K562 (cell line): ENCODE results near the gene PKHD1. TPM values are rescaled to one million over a fixed set of nuclear protein-coding genes. Genes with fewer than 3 reads are reported as not detected.

Source experiments
- ATAC-seq: fragments of 200-7000 bp; cut with Tn5 transposase; 3 replicates; pipeline ENCODE4 v1.9.1; 2020; ENCODE audit warnings: moderate library complexity
- BruUV-seq: library from RNA; stranded (reverse); fragments of 400-500 nt; replicated peaks from 2 replicates; lab custom pipeline; 2021; lab: Mats Ljungman, UMichigan
- CTCF ChIA-PET: fragments of 300-600 bp; formaldehyde crosslinking; extraction: SDS; loops from one replicate; lab custom pipeline; 2021; ENCODE audit warnings: low intra/inter-chr PET ratio; lab: Yijun Ruan, JAX
- POLR2A ChIA-PET: fragments of 300-600, 350-650 bp; sonication (Branson Sonifier 250); formaldehyde crosslinking; extraction: SDS; loops from one replicate; lab custom pipeline; 2021; ENCODE audit warnings: antibody characterized with exemption, inconsistent platforms; lab: Yijun Ruan, JAX
- DNase-seq, 4 experiments: peaks; one replicate each; pipeline versions ENCODE4 v3.0.0 to v3.0.0-alpha.2; 2011 to 2018; ENCODE audit warnings: low spot score in 3 of 4, mixed read lengths in 3 of 4; ENCODE audit errors: extremely low read depth in 1 of 4
- FAIRE-seq: peaks from 2 replicates; lab custom pipeline; 2011; peaks lifted over from hg19 to GRCh38; lab: Jason Lieb, UNC
- H2AFZ ChIP-seq: 2 replicates; pipeline ENCODE4 v1.6.0; 2011; ENCODE audit warnings: low read depth, low read length, control low read depth, inconsistent platforms
- H3K27ac ChIP-seq: fragments of 200-600 bp; 3 replicates; pipeline ENCODE4 v1.8.0; 2011; ENCODE audit warnings: low read depth, mild to moderate bottlenecking, control low read depth, inconsistent platforms, low read length, moderate library complexity, mixed read lengths; ENCODE audit errors: extremely low read depth
- H3K27me3 ChIP-seq, 2 experiments: fragments of 300-600 bp in 1 of 2; 2 replicates in 1 of 2; 3 replicates in 1 of 2; pipeline versions ENCODE4 v1.6.0 to v1.8.0; 2011; ENCODE audit warnings: inconsistent platforms in 2 of 2, low read length in 2 of 2, mild to moderate bottlenecking in 1 of 2, mixed read lengths in 1 of 2, moderate library complexity in 1 of 2; ENCODE audit not compliant: control insufficient read depth in 2 of 2, insufficient read depth in 2 of 2
- H3K36me3 ChIP-seq: fragments of 300-600 bp; 3 replicates; pipeline ENCODE4 v1.8.0; 2011; ENCODE audit warnings: mild to moderate bottlenecking, low read length, inconsistent platforms; ENCODE audit not compliant: control insufficient read depth, insufficient read depth
- H3K4me1 ChIP-seq, 2 experiments: fragments of 200-600 bp in 1 of 2; replicated peaks in 1 of 2; 2 replicates in 1 of 2; 3 replicates in 1 of 2; pipeline versions ENCODE4 v1.5.1 to v1.8.0; 2011; ENCODE audit warnings: inconsistent platforms in 2 of 2, low read length in 2 of 2, mild to moderate bottlenecking in 1 of 2, mixed read lengths in 1 of 2, moderate library complexity in 1 of 2; ENCODE audit not compliant: control insufficient read depth in 2 of 2, insufficient read depth in 2 of 2
- H3K4me2 ChIP-seq: 2 replicates; pipeline ENCODE4 v1.6.1; 2011; ENCODE audit warnings: low read length, control low read depth, inconsistent platforms, mixed read lengths; ENCODE audit not compliant: insufficient read depth
- H3K4me3 ChIP-seq: fragments of 200-600 bp; sonication (generic), shearing (Covaris generic); 2 replicates; pipeline ENCODE4 v1.5.1; 2016; ENCODE audit warnings: control low read depth, inconsistent platforms
- H3K79me2 ChIP-seq: fragments of 200-600 bp; 3 replicates; pipeline ENCODE4 v1.8.0; 2011; ENCODE audit warnings: low read length, inconsistent platforms; ENCODE audit not compliant: control insufficient read depth, insufficient read depth
- H3K9ac ChIP-seq, 2 experiments: 2 replicates each; pipeline versions ENCODE4 v1.6.0 to v1.6.1; 2011; ENCODE audit warnings: low read depth in 2 of 2, low read length in 2 of 2, control low read depth in 1 of 2, inconsistent platforms in 1 of 2, mild to moderate bottlenecking in 1 of 2, mixed read lengths in 1 of 2; ENCODE audit not compliant: insufficient read depth in 1 of 2
- H3K9me1 ChIP-seq: one replicate; pipeline ENCODE4 v1.6.0; 2011; ENCODE audit warnings: inconsistent platforms, mild to moderate bottlenecking, low read length, moderate library complexity; ENCODE audit not compliant: control insufficient read depth, insufficient read depth
- H3K9me3 ChIP-seq: replicated peaks from 2 replicates; pipeline ENCODE4 v1.5.1; 2011; ENCODE audit warnings: low read depth, low read length, inconsistent platforms; ENCODE audit not compliant: control insufficient read depth, insufficient read depth
- H4K20me1 ChIP-seq: replicated peaks from 2 replicates; pipeline ENCODE4 v1.6.1; 2011; ENCODE audit warnings: low read length, inconsistent platforms, mixed read lengths; ENCODE audit not compliant: control insufficient read depth, insufficient read depth
- ARHGAP35 ChIP-seq: fragments of 450-650 bp; IDR thresholded peaks from 2 replicates; pipeline ENCODE4 v1.6.1; 2018; ENCODE audit not compliant: partially characterized antibody
- COPS2 ChIP-seq: fragments of 450-650 bp; conservative IDR thresholded peaks from 2 replicates; pipeline ENCODE4 v1.6.1; 2016; ENCODE audit warnings: mild to moderate bottlenecking, moderate library complexity
- CREB3 ChIP-seq: fragments of 450-650 bp; conservative IDR thresholded peaks from 2 replicates; pipeline ENCODE4 v1.6.1; 2016; ENCODE audit warnings: missing genetic modification characterization, low read depth, mild to moderate bottlenecking, missing compliant biosample characterization, moderate library complexity
- CUX1 ChIP-seq: fragments of 200-800 bp; sonication (Bioruptor generic); IDR thresholded peaks from 2 replicates; pipeline ENCODE4 v1.6.1; 2016; ENCODE audit warnings: missing genetic modification characterization, missing compliant biosample characterization
- EP400 ChIP-seq: fragments of 450-650 bp; IDR thresholded peaks from 2 replicates; pipeline ENCODE4 v1.6.1; 2017; ENCODE audit warnings: antibody characterized with exemption, mild to moderate bottlenecking, moderate library complexity
- FOXJ3 ChIP-seq: sonication (generic); formaldehyde crosslinking; IDR thresholded peaks from 2 replicates; pipeline ENCODE4 v1.4.0; 2020; ENCODE audit warnings: mild to moderate bottlenecking, missing genetic modification reagents
- FOXK2 ChIP-seq, 2 experiments: fragments of 450-650 bp; IDR thresholded peaks in 1 of 2; conservative IDR thresholded peaks in 1 of 2; 2 replicates each; pipeline ENCODE4 v1.6.1; 2016; ENCODE audit warnings: low read depth in 2 of 2, mild to moderate bottlenecking in 1 of 2
- FOXM1 ChIP-seq, 2 experiments: fragments of 450-650 bp in 1 of 2; sonication (generic) in 1 of 2; formaldehyde crosslinking in 1 of 2; IDR thresholded peaks; 2 replicates each; pipeline versions ENCODE4 v1.6.1 to v1.9.0; 2017 to 2022; ENCODE audit warnings: low read depth in 2 of 2, mild to moderate bottlenecking in 2 of 2, missing genetic modification reagents in 1 of 2, moderate library complexity in 1 of 2
- NCOA4 ChIP-seq: fragments of 450-650 bp; IDR thresholded peaks from 2 replicates; pipeline ENCODE4 v1.6.1; 2018; ENCODE audit warnings: mild to moderate bottlenecking; ENCODE audit not compliant: partially characterized antibody
- NFE2 ChIP-seq: IDR thresholded peaks from 2 replicates; pipeline ENCODE4 v1.6.1; 2014; ENCODE audit warnings: antibody characterized with exemption, low read depth
- RNF219 ChIP-seq: fragments of 250-450 bp; sonication (Bioruptor Pico); IDR thresholded peaks from 2 replicates; pipeline ENCODE4 v1.5.0; 2022; ENCODE audit warnings: mild to moderate bottlenecking
- TCF3 ChIP-seq: sonication (generic); formaldehyde crosslinking; IDR thresholded peaks from 2 replicates; pipeline ENCODE4 v1.4.0; 2020; ENCODE audit warnings: mild to moderate bottlenecking, missing genetic modification reagents
- ZFP1 ChIP-seq: fragments of 450-650 bp; formaldehyde crosslinking; IDR thresholded peaks from 2 replicates; pipeline ENCODE4 v1.4.0; 2020; ENCODE audit warnings: mild to moderate bottlenecking, mixed read lengths
- ZFPM2 ChIP-seq: fragments of 250-450 bp; sonication (Bioruptor Pico); IDR thresholded peaks from 2 replicates; pipeline ENCODE4 v1.5.1; 2022; ENCODE audit warnings: mild to moderate bottlenecking
- ZKSCAN8 ChIP-seq: fragments of 200-800 bp; sonication (Bioruptor generic); IDR thresholded peaks from 2 replicates; pipeline ENCODE4 v1.6.1; 2016; ENCODE audit warnings: missing genetic modification characterization, missing compliant biosample characterization
- ZNF347 ChIP-seq: fragments of 450-650 bp; formaldehyde crosslinking; IDR thresholded peaks from 2 replicates; pipeline ENCODE4 v1.4.0; 2020; ENCODE audit warnings: low read depth, mild to moderate bottlenecking, moderate library complexity
- WGBS: fragments of 100-300 bp; shearing (Covaris generic); methylation state at CpG from one replicate; pipeline ENCODE4 v1.1.6; 2016; ENCODE audit warnings: low coverage, mixed read lengths; ENCODE audit not compliant: insufficient coverage; ENCODE audit errors: missing lambda C conversion rate; 5-methylcytosine and 5-hydroxymethylcytosine counted together
- in situ Hi-C: fragments of 300-500 bp; cut with MboI; formaldehyde crosslinking; loops from 4 replicates; pipeline ENCODE4 v1.15.0; 2018; ENCODE audit warnings: inconsistent platforms, mixed read lengths
- intact Hi-C: fragments of 100-400 bp; cut with micrococcal nuclease; formaldehyde crosslinking; loops from 2 replicates; pipeline ENCODE4 v1.14.2; 2022
- polyA plus RNA-seq, 8 experiments: library from polyadenylated mRNA; depleted of rRNA in 4 of 8; stranded (reverse) in 5 of 8; unstranded in 3 of 8; fragments of >200 nt; fragmentation: Nextera tagmentation in 2 of 8; fragmentation: Illumina TruSeq in 1 of 8; extraction: Ambion mirVana in 2 of 8; extraction: Trizol in 1 of 8; gene quantifications; 2 replicates each; pipeline versions ENCODE4 v1.2.1 to v1.2.3, GENCODE V29; 2011 to 2014; ENCODE audit warnings: inconsistent platforms in 1 of 8, missing spikeins in 1 of 8
- total RNA-seq, 7 experiments: library from RNA; depleted of rRNA in 6 of 7; stranded (reverse); fragments of >200 nt in 6 of 7; fragmentation: Illumina TruSeq in 2 of 7; extraction: Trizol in 2 of 7; gene quantifications; 2 replicates each; pipeline versions ENCODE4 v1.2.1 to v1.2.3, GENCODE V29; 2011 to 2021; ENCODE audit warnings: low replicate concordance in 1 of 7

Gene PKHD1
- total and polyA plus RNA-seq, 9 of the 15 experiments (the other 6 are each of a cell fraction or from before 2014, with no cell fraction given): 0.01 to 0.04 (median 0.01) TPM; not detected in 6

- no peaks in the 10 kb centered on the region for H3K27me3 ChIP-seq
- no peaks in the 10 kb centered on the region for H4K20me1 ChIP-seq
- intact Hi-C loops: no loop called here
- no peak overlapping the region for H3K4me3 ChIP-seq
- CTCF ChIA-PET: no interaction called here
- BruUV-seq: no TSS peak
- no peak overlapping the region for H3K27ac ChIP-seq
- in situ Hi-C loops: no loop called here
- ATAC-seq (no peak), FAIRE-seq (no peak), DNase-seq (no peak)
- WGBS: 5% methylated on average over 2 of the region's 2 CpGs
- H3K9me1 ChIP-seq: no peaks in the 10 kb centered on the region
- no peak overlapping the region for H2AFZ ChIP-seq
- H3K4me2 ChIP-seq: no peak overlapping the region
- POLR2A ChIA-PET: no interaction called here
- H3K9ac ChIP-seq: no peak overlapping the region
- no peaks in the 10 kb centered on the region for H3K36me3 ChIP-seq
- no peaks in the 10 kb centered on the region for H3K79me2 ChIP-seq
- no peaks in the 10 kb centered on the region for H3K9me3 ChIP-seq
- H3K4me1 ChIP-seq: no peaks in the 10 kb centered on the region
- TF ChIP-seq CREB3 (tag): no peak
- no peak for TF ChIP-seq CUX1 (CRISPR knock-in tag)
- TF ChIP-seq FOXK2 (conservative IDR thresholded peaks at IDR 0.05 in 1 of 2, IDR thresholded peaks at IDR 0.05 in 1 of 2; ENCODE audit: low read depth in 2 of 2): no peak
- no peak for TF ChIP-seq TCF3
- no peak for TF ChIP-seq NCOA4
- no peak for TF ChIP-seq ZFPM2
- TF ChIP-seq EP400: no peak
- TF ChIP-seq ZNF347: no peak
- no peak for TF ChIP-seq COPS2
- no peak for TF ChIP-seq FOXJ3 (CRISPR knock-in tag)
- TF ChIP-seq ZFP1 (CRISPR knock-in tag): no peak
- no peak for TF ChIP-seq ARHGAP35
- TF ChIP-seq NFE2: no peak
- no peak for TF ChIP-seq FOXM1 (IDR thresholded peaks at IDR 0.05; ENCODE audit: low read depth)
- no peak for TF ChIP-seq FOXM1 (CRISPR knock-in tag; IDR thresholded peaks at IDR 0.05; ENCODE audit: low read depth)
- no peak for TF ChIP-seq RNF219 (CRISPR knock-in tag)
- no peak for TF ChIP-seq ZKSCAN8 (CRISPR knock-in tag)
These were observed 381.3 kb downstream of the PKHD1 start for GRCh38 chr6:51706086-51706485.
